GM12875 (cell line): Measurements from ENCODE around the gene PMP22.

Experiments used
- H3K4me3 ChIP-seq: one replicate; pipeline ENCODE4 v1.5.1; 2011; ENCODE audit warnings: low read depth, low read length, control low read depth
- CTCF ChIP-seq: IDR thresholded peaks from 2 replicates; pipeline ENCODE4 v1.5.1; 2011; ENCODE audit warnings: low read depth, mild to moderate bottlenecking, control low read depth, inconsistent platforms, low read length, moderate library complexity, borderline replicate concordance; ENCODE audit not compliant: insufficient read depth

Gene PMP22

GRCh38 chr17:15256689-15257088 is 8.4 kb downstream of the PMP22 start:
- no peak for TF ChIP-seq CTCF
- H3K4me3 ChIP-seq: no peak overlapping the region

- TF ChIP-seq CTCF: no peak
- no peak overlapping the region for H3K4me3 ChIP-seq
Observed at GRCh38 chr17:15255713-15256454, 9.2 kb downstream of the PMP22 start.

- no peak overlapping the region for H3K4me3 ChIP-seq
- TF ChIP-seq CTCF: no peak
Observed at GRCh38 chr17:15250135-15250860, 14.8 kb downstream of the PMP22 start.

GRCh38 chr17:15249487-15249886 is 15.6 kb downstream of the PMP22 start:
- no peak for TF ChIP-seq CTCF
- no peak overlapping the region for H3K4me3 ChIP-seq

- TF ChIP-seq CTCF: peak; percentile 29; the same call in 1 of the 2 replicates
Observed at GRCh38 chr17:15247891-15248529, 17.1 kb downstream of the PMP22 start.

GRCh38 chr17:15245054-15245453 is 20.1 kb downstream of the PMP22 start:
- no peak overlapping the region for H3K4me3 ChIP-seq
- no peak for TF ChIP-seq CTCF

More at GRCh38 chr17:15247891-15248529, 17.1 kb downstream of the PMP22 start:
- H3K4me3 ChIP-seq: no peak overlapping the region
